ENCODE results near the gene FGFR4. TPM values are rescaled to one million over a fixed set of nuclear protein-coding genes. Genes with fewer than 3 reads are reported as not detected.
A peak's percentile ranks its signal among the peaks of the same experiment; 100 is the strongest.

FGFR4 gene
- total and polyA plus RNA-seq, 2 donors (not counting 1 experiment from before 2014, with no cell fraction given), result 12.6 to 28.4 TPM

- Histone ChIP-seq H3K27me3 (ENCODE audit: control insufficient read depth, insufficient read depth, low read length) (no peaks in the 10 kb centered on the region), H3K4me2 (ENCODE audit: extremely low read depth, insufficient read depth, low read length) (no peak overlapping the region), H3K4me3 (replicated peaks in 1 of 4; ENCODE audit: control extremely low read depth in 1 of 4, insufficient read depth in 1 of 4, low read depth in 3 of 4, low read length in 4 of 4) (no peak overlapping the region), H3K27ac (ENCODE audit: insufficient read depth, low read length) (no peak overlapping the region), H2AFZ (ENCODE audit: low read length) (no peak overlapping the region), H4K20me1 (ENCODE audit: control insufficient read depth, extremely low read depth, insufficient read depth, low read length) (no peaks in the 10 kb centered on the region), H3K4me1 (ENCODE audit: control insufficient read depth, extremely low read depth, insufficient read depth, low read length) (no peaks in the 10 kb centered on the region), H3K79me2 (ENCODE audit: control insufficient read depth, insufficient read depth, low read length) (no peaks in the 10 kb centered on the region), H3K36me3 (ENCODE audit: control insufficient read depth, insufficient read depth, low read length) (no peaks in the 10 kb centered on the region), H3K9me3 (ENCODE audit: control insufficient read depth, insufficient read depth, low read depth, low read length) (no peaks in the 10 kb centered on the region), H3K9ac (ENCODE audit: insufficient read depth, low read length) (no peak overlapping the region)
- TF ChIP-seq EZH2 (IDR thresholded peaks at IDR 0.05; ENCODE audit: low read length, missing control alignments) (no peak), CTCF (conservative IDR thresholded peaks at IDR 0.05 in 1 of 2, IDR thresholded peaks at IDR 0.05 in 1 of 2; ENCODE audit: low read depth in 1 of 2, low read length in 2 of 2) (no peak)
- no peak for DNase-seq (ENCODE audit: low read depth in 2 of 2)
Observed at GRCh38 chr5:177126771-177127170, 40.1 kb downstream of the FGFR4 start.

- no peak for TF ChIP-seq EZH2 (IDR thresholded peaks at IDR 0.05; ENCODE audit: low read length, missing control alignments)
- no peak for TF ChIP-seq CTCF (conservative IDR thresholded peaks at IDR 0.05 in 1 of 2, IDR thresholded peaks at IDR 0.05 in 1 of 2; ENCODE audit: low read depth in 1 of 2, low read length in 2 of 2)
- H2AFZ ChIP-seq (ENCODE audit: low read length), result no peak overlapping the region
Observed at GRCh38 chr5:177128551-177128981, 41.9 kb downstream of the FGFR4 start.

GRCh38 chr5:177130211-177131018 lies 43.7 kb downstream of the FGFR4 start:
- DNase-seq (ENCODE audit: low read depth in 2 of 2), result peak in 1 of 2 donors; percentile 39
- Histone ChIP-seq H3K4me3 (replicated peaks in 1 of 4; ENCODE audit: control extremely low read depth in 1 of 4, insufficient read depth in 1 of 4, low read depth in 3 of 4, low read length in 4 of 4) (no peak overlapping the region), H3K27ac (ENCODE audit: insufficient read depth, low read length) (no peak overlapping the region), H3K79me2 (ENCODE audit: control insufficient read depth, insufficient read depth, low read length) (peaks cover 7% of the 10 kb centered on the region), H3K27me3 (ENCODE audit: control insufficient read depth, insufficient read depth, low read length) (no peaks in the 10 kb centered on the region), H3K9ac (ENCODE audit: insufficient read depth, low read length) (no peak overlapping the region), H2AFZ (ENCODE audit: low read length) (no peak overlapping the region), H3K4me2 (ENCODE audit: extremely low read depth, insufficient read depth, low read length) (no peak overlapping the region), H3K9me3 (ENCODE audit: control insufficient read depth, insufficient read depth, low read depth, low read length) (no peaks in the 10 kb centered on the region), H4K20me1 (ENCODE audit: control insufficient read depth, extremely low read depth, insufficient read depth, low read length) (no peaks in the 10 kb centered on the region), H3K4me1 (ENCODE audit: control insufficient read depth, extremely low read depth, insufficient read depth, low read length) (peaks cover 5% of the 10 kb centered on the region), H3K36me3 (ENCODE audit: control insufficient read depth, insufficient read depth, low read length) (peaks cover 3% of the 10 kb centered on the region)
- no peak for TF ChIP-seq CTCF (conservative IDR thresholded peaks at IDR 0.05 in 1 of 2, IDR thresholded peaks at IDR 0.05 in 1 of 2; ENCODE audit: low read depth in 1 of 2, low read length in 2 of 2)
- TF ChIP-seq EZH2 (IDR thresholded peaks at IDR 0.05; ENCODE audit: low read length, missing control alignments), result no peak

More at GRCh38 chr5:177128551-177128981, 41.9 kb downstream of the FGFR4 start:
- Histone ChIP-seq H3K27me3 (ENCODE audit: control insufficient read depth, insufficient read depth, low read length) (no peaks in the 10 kb centered on the region), H3K27ac (ENCODE audit: insufficient read depth, low read length) (no peak overlapping the region), H3K4me3 (replicated peaks in 1 of 4; ENCODE audit: control extremely low read depth in 1 of 4, insufficient read depth in 1 of 4, low read depth in 3 of 4, low read length in 4 of 4) (no peak overlapping the region), H3K36me3 (ENCODE audit: control insufficient read depth, insufficient read depth, low read length) (no peaks in the 10 kb centered on the region), H3K4me1 (ENCODE audit: control insufficient read depth, extremely low read depth, insufficient read depth, low read length) (no peaks in the 10 kb centered on the region), H3K9me3 (ENCODE audit: control insufficient read depth, insufficient read depth, low read depth, low read length) (no peaks in the 10 kb centered on the region), H4K20me1 (ENCODE audit: control insufficient read depth, extremely low read depth, insufficient read depth, low read length) (no peaks in the 10 kb centered on the region), H3K4me2 (ENCODE audit: extremely low read depth, insufficient read depth, low read length) (no peak overlapping the region), H3K79me2 (ENCODE audit: control insufficient read depth, insufficient read depth, low read length) (no peaks in the 10 kb centered on the region), H3K9ac (ENCODE audit: insufficient read depth, low read length) (no peak overlapping the region)
- no peak for DNase-seq (ENCODE audit: low read depth in 2 of 2)

Data from fibroblast of lung (primary cell).